Measurements from ENCODE around the gene DTHD1. TPM values are rescaled to one million over a fixed set of nuclear protein-coding genes. Genes with fewer than 3 reads are reported as not detected.

The DTHD1 gene
- total RNA-seq, 1 experiment from 2014 or later, result not detected

- no peaks in the 10 kb centered on the region for H3K9me3 ChIP-seq (ENCODE audit: low read length)
- peaks cover 22% of the 10 kb centered on the region for H3K4me1 ChIP-seq (ENCODE audit: insufficient read depth, low read length)
- no peak for DNase-seq
- no peaks in the 10 kb centered on the region for H3K27me3 ChIP-seq (ENCODE audit: low read length)
- ChIA-PET CTCF (no interaction called here), POLR2A (ENCODE audit: unreplicated experiment) (no interaction called here)
- no peak overlapping the region for H3K27ac ChIP-seq (ENCODE audit: low read length)
- no peaks in the 10 kb centered on the region for H3K36me3 ChIP-seq (ENCODE audit: low read depth, low read length)
- H4K20me1 ChIP-seq (ENCODE audit: low read length), result 0 out of 2 replicates have a peak, but pooled peaks cover 6% of the 10 kb centered on the region
- peak overlapping the region; percentile 80 for H3K4me3 ChIP-seq (ENCODE audit: low read length)
- no peak for TF ChIP-seq EZH2phosphoT487 (IDR thresholded peaks at IDR 0.05; ENCODE audit: borderline replicate concordance, low read length)
- TF ChIP-seq, protein P1, sequence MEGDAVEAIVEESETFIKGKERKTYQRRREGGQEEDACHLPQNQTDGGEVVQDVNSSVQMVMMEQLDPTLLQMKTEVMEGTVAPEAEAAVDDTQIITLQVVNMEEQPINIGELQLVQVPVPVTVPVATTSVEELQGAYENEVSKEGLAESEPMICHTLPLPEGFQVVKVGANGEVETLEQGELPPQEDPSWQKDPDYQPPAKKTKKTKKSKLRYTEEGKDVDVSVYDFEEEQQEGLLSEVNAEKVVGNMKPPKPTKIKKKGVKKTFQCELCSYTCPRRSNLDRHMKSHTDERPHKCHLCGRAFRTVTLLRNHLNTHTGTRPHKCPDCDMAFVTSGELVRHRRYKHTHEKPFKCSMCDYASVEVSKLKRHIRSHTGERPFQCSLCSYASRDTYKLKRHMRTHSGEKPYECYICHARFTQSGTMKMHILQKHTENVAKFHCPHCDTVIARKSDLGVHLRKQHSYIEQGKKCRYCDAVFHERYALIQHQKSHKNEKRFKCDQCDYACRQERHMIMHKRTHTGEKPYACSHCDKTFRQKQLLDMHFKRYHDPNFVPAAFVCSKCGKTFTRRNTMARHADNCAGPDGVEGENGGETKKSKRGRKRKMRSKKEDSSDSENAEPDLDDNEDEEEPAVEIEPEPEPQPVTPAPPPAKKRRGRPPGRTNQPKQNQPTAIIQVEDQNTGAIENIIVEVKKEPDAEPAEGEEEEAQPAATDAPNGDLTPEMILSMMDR (conservative IDR thresholded peaks at IDR 0.05; ENCODE audit: low read depth, low read length), result no peak
- no peak for TF ChIP-seq EZH2 (IDR thresholded peaks at IDR 0.05; ENCODE audit: low read length, unreplicated experiment)
- H3K9me2 ChIP-seq (replicated peaks; ENCODE audit: low read length), result no peaks in the 10 kb centered on the region
- ATAC-seq, result no peak
- H3K4me2 ChIP-seq (ENCODE audit: low read length), result peak overlapping the region; percentile 94
- no peak overlapping the region for H2AFZ ChIP-seq (ENCODE audit: low read length)
- H3K79me2 ChIP-seq (ENCODE audit: low read length), result peaks cover 37% of the 10 kb centered on the region
- H3K9ac ChIP-seq (ENCODE audit: low read length), result no peak overlapping the region
- intact Hi-C loops (cut with micrococcal nuclease), result loop anchor here (2.0 to 5.0 kb wide), 2 partner anchors 39 to 161 kb away; partner anchors contain the start of gene DTHD1
- H3F3A ChIP-seq (ENCODE audit: low read length, unreplicated experiment), result no peaks in the 10 kb centered on the region
- BruUV-seq (replicated peaks), result no TSS peak
Measured at GRCh38 chr4:36241771-36242170, 39.6 kb upstream of the DTHD1 start.

DNA sequence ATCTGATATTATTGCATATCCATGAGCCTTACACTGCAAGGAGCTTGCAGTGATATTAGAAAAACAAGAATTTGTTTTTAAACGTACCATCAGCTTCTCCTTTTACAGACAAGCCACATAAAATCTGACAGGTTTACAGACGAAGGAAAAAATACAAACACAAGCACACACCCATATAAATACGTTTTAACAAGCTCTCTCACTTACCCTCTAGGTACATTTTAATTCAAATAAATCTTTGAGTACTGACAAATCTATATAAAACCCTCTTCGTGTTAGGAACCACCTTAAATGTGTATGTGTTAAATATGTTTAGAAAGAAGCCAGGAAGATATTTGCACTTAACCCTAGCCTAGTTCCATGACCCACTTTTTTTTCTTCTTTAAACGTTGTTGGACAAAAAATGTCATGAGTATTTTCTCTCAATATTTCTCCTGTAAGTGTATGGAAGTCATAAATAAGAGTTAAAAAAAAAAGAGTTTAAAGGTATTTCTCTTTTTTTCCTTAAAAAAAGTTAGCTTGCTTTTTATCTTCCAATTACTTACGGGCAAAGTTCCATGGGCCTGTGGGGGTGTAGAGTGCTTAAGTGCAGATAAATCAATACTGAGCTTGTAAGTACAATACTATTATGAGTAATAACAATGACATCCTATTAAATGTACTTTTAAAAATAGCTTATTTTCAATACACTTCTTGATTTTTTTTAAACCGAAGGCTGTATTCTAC lies 38.6 kb upstream of the DTHD1 start:
- Histone ChIP-seq H3K4me3 (ENCODE audit: low read length) (peak overlapping the region; percentile 80), H3K4me1 (ENCODE audit: insufficient read depth, low read length) (peaks cover 22% of the 10 kb centered on the region), H4K20me1 (ENCODE audit: low read length) (0 out of 2 replicates have a peak, but pooled peaks cover 6% of the 10 kb centered on the region), H3K9ac (ENCODE audit: low read length) (peak overlapping the region; percentile 78; the same call in 1 of the 2 replicates), H3K79me2 (ENCODE audit: low read length) (peaks cover 37% of the 10 kb centered on the region), H3F3A (ENCODE audit: low read length, unreplicated experiment) (no peaks in the 10 kb centered on the region), H2AFZ (ENCODE audit: low read length) (no peak overlapping the region), H3K36me3 (ENCODE audit: low read depth, low read length) (no peaks in the 10 kb centered on the region), H3K27me3 (ENCODE audit: low read length) (no peaks in the 10 kb centered on the region), H3K27ac (ENCODE audit: low read length) (no peak overlapping the region), H3K4me2 (ENCODE audit: low read length) (peak overlapping the region; percentile 94), H3K9me3 (ENCODE audit: low read length) (no peaks in the 10 kb centered on the region), H3K9me2 (replicated peaks; ENCODE audit: low read length) (no peaks in the 10 kb centered on the region)
- POLR2A ChIA-PET (ENCODE audit: unreplicated experiment), result interaction anchor here (0.5 to 0.6 kb wide), 2 partner anchors 17 to 27 kb away, joined by 3 to 9 read pairs; no protein-coding TSS in a partner anchor
- TF ChIP-seq, protein P1 (conservative IDR thresholded peaks at IDR 0.05; ENCODE audit: low read depth, low read length), result no peak
- TF ChIP-seq EZH2 (IDR thresholded peaks at IDR 0.05; ENCODE audit: low read length, unreplicated experiment), result no peak
- TF ChIP-seq EZH2phosphoT487 (IDR thresholded peaks at IDR 0.05; ENCODE audit: borderline replicate concordance, low read length), result no peak
- intact Hi-C loops (cut with micrococcal nuclease), result loop anchor here (2.0 to 5.0 kb wide), 2 partner anchors 38 to 160 kb away; partner anchors contain the start of gene DTHD1
- BruUV-seq (replicated peaks), result no TSS peak
- CTCF ChIA-PET, result no interaction called here
- DNase-seq, result peak; percentile 33
- ATAC-seq, result no peak

Measured in PC-3 (cell line).